SH-SY5Y (cell line): ENCODE measurements around the gene GUK1.

Source experiments
- GATA2 ChIP-seq: IDR thresholded peaks from 2 replicates; pipeline ENCODE4 v1.6.1; 2011; ENCODE audit warnings: mild to moderate bottlenecking, low read depth, low read length
- GATA3 ChIP-seq: IDR thresholded peaks from 2 replicates; pipeline ENCODE4 v1.6.1; 2011; ENCODE audit warnings: low read depth, mild to moderate bottlenecking, low read length, moderate library complexity

GUK1 gene

DNA sequence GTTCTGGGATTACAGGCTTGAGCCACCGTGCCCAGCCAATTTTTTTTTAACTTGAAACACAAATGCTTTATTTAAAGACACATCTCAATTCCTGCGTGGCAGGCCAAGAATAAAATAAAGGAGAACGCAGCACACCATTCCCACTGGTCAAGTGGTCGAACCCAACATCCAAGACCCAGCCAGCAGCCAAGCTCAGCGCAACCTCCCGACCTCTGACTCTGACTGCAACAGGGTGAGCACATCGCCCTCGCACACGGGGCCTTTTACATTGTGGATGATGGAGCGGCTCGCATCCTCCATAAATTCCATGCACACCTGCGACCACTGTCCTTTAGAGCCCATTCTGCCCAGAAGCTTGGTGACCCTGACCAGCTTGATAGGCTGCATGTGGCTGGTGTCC lies 5.5 kb upstream of the GUK1 start:
- TF ChIP-seq GATA2, result no peak
- TF ChIP-seq GATA3, result no peak

DNA sequence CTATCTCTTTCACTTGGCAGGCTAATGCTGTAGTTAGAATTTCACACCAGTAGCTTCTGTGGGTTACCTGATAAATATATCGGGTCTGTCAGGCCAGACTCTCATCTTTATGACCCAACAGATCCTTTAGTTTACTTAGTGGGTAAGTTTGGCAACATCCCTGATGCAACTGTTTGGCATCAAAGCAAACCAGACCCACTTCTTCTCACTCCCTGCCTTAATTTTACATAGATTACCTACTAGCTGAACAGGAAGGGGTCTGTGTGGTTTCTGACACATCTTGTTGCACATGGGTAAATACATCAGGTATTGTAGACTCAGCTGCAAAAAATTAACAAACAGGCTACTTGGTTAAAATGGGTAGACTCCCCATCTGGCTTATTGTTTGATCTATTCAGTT lies 3.2 kb upstream of the GUK1 start:
- TF ChIP-seq GATA3 (no peak), GATA2 (no peak)

DNA sequence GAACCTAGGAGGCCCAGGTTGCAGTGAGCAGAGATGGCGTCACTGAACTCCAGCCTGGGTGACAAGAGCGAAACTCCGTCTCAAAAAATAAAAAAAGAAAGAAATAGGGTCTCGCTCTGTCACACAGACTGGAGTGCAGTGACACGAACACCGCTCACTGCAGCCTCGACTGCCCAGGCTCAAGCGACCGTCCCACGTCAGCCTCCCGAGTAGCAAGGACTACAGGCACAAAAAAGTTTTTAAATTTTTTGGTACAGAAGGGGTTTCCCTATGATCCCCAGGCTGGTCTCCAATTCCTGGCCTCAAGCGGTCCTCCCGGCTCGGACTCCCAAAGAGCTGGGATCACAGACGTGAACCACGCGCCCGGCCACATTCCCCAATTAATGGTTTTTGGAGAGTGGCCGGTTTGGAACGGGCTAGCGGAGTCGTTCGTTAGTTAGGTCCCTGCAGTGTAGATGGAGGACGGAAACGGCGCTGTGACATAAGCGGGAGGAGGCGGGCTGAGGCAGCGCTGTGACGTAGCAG lies 611 bp upstream of the GUK1 start:
- no peak for TF ChIP-seq GATA3
- TF ChIP-seq GATA2, result no peak

DNA sequence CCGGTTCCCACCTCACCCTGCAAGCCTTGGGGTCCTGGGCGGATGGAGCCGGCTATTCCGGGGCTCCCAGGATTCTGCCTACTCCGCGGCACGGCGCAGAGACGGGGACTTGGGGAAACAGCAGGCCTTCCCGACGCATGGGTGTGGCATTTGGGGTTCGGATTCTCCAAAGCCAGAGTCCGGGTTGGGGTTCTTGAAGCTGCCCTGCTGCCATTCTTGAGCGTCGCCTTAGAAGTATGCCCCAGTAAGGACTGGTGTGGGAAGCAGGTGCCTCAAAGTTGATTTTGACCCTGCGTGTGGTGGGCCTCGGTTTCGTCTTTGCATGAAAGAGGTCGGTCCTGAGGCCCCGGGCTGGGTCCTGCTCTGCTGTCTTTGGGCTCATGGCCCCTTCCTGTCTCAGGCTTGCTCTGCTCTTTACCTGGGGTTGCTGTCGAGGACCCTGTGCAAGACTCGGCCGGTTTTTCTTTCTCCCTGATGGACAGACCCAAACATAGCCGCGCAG lies 696 bp downstream of the GUK1 start:
- TF ChIP-seq GATA2, result no peak

- TF ChIP-seq GATA2 (no peak), GATA3 (no peak)
Observed at GRCh38 chr1:228141226-228142044, 1.4 kb downstream of the GUK1 start.

GRCh38 chr1:228142155-228142691 lies 2.1 kb downstream of the GUK1 start:
- TF ChIP-seq GATA2, result no peak
- no peak for TF ChIP-seq GATA3

DNA sequence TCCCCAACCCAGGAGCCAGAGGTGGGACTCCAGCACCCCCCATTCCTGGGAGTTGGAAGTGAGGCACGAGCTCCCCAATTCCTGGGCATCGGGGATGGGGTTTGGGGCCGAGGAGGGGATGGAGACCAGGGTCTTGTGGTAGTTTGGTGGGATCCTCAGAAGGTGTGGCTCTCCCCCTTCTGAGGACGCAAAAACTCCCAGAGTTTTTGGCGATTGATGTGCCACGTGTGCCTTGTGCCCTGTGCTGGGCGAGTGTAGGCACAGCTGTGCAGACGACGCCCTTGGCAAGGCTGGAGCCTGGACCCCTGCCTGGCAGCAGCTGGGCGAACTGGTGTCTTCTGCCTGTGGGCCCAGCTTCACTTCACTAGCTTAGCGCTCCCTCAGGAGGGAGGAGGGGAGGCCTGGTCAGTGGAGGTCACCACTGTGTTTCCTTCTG lies 2.6 kb downstream of the GUK1 start:
- TF ChIP-seq GATA3 (no peak), GATA2 (no peak)

GRCh38 chr1:228143480-228144192 lies 3.6 kb downstream of the GUK1 start:
- no peak for TF ChIP-seq GATA2
- TF ChIP-seq GATA3, result no peak

DNA sequence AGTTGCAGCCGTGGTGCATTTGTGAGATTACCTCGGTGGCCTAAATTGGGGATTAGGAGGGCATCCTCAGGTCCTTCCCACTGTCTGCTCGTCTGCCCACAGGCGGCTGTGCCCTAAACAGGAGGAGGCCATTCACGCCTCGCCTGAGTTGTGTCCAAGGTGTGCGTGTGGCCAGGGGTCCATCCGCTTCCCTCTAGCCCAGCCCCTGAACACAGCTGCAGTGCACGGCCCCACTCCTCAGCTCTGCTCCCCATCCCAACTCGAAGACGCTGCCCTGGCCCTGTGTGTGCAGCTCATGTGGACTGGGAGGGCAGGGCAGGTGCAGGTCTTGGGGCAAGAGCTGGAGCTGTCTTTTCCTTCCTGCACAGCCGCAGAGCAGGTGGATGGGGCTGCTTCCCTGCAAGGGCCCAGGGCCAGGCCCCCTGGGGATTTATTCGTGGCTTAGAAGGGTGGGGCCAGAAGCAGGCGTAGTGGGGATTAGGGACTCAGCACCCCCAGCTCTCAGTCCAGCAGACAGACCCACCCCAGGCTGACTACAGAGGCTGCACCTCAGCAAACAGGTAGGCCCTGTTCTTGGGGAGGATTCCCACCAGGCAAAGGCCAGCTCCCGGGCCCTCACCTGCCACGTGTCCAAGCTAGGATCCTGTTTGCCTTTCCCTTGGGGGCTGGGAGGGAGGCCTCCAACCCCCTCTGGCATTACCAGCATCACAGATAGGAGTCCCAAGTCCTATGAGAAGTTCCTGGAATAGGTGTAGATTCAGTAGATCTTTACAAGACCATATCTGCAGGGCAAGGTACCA lies 4.3 kb downstream of the GUK1 start:
- TF ChIP-seq GATA2 (no peak), GATA3 (no peak)

- TF ChIP-seq GATA2, result no peak
- TF ChIP-seq GATA3, result no peak
Observed at GRCh38 chr1:228144993-228145343, 4.9 kb downstream of the GUK1 start.

DNA sequence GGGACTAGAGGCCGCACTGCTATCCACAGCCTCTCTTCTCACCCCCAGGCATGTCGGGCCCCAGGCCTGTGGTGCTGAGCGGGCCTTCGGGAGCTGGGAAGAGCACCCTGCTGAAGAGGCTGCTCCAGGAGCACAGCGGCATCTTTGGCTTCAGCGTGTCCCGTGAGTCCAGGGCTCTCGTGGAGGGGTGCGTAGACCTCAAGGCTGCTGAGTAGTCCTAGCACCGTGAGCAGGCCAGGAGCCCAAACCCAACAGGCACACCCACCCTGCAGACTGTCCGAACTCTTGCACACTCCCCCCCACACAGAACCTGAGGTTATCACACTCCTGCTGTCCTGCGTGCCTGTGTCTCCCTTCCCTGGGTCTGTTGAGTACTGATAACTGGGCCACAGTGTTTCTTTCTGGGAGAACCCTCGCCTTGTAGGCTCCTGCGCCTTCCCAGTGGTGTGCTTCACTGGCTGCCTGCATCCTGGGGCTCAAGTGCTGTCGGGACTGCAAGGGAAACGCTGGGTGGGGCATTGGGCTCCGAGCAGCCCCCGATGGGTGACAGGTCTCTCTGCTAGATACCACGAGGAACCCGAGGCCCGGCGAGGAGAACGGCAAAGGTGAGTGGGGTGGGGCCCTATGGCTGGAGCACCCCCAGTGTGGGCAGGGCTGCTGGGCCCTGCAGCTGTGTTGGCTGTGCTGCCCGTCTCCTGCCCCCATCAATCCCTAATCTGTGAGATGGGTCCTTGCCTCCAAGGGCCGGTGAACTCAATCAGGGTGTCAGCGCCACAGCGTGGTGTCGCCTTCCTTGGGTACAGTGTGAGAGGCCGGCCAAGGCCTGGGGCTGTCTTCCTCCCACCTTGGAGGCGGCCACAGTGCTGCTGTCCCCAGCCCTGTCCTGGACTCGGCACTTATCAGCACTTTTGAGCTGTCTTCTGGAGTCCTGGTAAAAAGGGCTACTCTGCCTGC lies 5.7 kb downstream of the GUK1 start:
- TF ChIP-seq GATA2 (no peak), GATA3 (no peak)

DNA sequence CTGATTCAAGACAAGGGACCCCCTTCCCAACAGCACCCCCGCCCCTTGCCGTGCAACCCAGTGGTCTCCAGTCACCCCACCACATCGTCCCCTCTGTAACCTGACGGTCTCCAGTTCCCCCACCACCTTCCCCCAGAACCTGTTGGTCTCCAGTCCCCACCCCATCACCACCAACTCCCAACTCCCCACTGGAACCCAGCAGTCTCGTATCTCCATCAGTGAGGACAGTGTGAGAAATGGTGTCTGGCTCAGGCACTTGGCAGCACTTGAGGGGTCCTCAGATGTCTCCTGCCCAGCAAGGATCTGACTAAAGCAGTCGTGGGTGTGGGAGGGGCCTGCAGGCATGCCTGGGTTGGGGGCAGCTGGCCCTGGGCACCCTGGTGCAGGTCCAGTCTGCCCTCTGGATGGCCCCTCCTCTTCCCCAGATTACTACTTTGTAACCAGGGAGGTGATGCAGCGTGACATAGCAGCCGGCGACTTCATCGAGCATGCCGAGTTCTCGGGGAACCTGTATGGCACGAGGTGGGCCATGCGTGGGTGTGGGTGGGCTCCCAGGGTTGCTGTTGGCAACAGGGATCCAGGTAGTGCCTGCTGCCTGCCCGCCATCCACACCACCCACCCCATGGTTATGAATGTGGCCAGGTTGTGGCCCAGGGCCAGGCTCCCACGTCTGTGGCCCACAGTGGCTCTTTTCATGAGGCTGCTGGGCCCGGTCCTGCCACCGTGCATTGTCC lies 6.5 kb downstream of the GUK1 start:
- TF ChIP-seq GATA2, result no peak
